Heart right ventricle (tissue), 16 donors: ENCODE results near the gene PJVK. TPM values are rescaled to one million over a fixed set of nuclear protein-coding genes. Genes with fewer than 3 reads are reported as not detected.

Experiments
- ATAC-seq, 8 donors: fragments of 200-7000 bp; cut with Tn5 transposase; one replicate each; pipeline ENCODE4 v1.9.1; 2020; ENCODE audit warnings: mild to moderate bottlenecking in 8 of 8, moderate library complexity in 8 of 8, moderate number of reproducible peaks in 1 of 8
- DNase-seq, 2 donors: peaks; one replicate each; pipeline ENCODE4 v3.0.0-alpha.2; 2020
- H3K27ac ChIP-seq, 10 donors: fragments of 200-600 bp; sonication (generic) in 2 of 10; one replicate each; pipeline versions ENCODE4 v1.5.0 to v1.8.0; 2020 to 2022; ENCODE audit warnings: mild to moderate bottlenecking in 3 of 10
- H3K27me3 ChIP-seq, 7 donors: fragments of 200-600 bp; one replicate each; pipeline ENCODE4 v1.8.0; 2021 to 2022; ENCODE audit warnings: mild to moderate bottlenecking in 2 of 7
- H3K36me3 ChIP-seq, 9 donors: fragments of 200-600 bp; sonication (generic) in 1 of 9; one replicate each; pipeline versions ENCODE4 v1.5.0 to v1.8.0; 2020 to 2022; ENCODE audit warnings: mild to moderate bottlenecking in 2 of 9
- H3K4me1 ChIP-seq, 9 donors: fragments of 200-600 bp; sonication (generic) in 1 of 9; one replicate each; pipeline versions ENCODE4 v1.5.0 to v1.8.0; 2020 to 2022; ENCODE audit warnings: mild to moderate bottlenecking in 4 of 9
- H3K4me3 ChIP-seq, 10 donors: fragments of 200-600 bp; sonication (generic) in 2 of 10; one replicate each; pipeline versions ENCODE4 v1.5.0 to v1.8.0; 2020 to 2022; ENCODE audit warnings: mild to moderate bottlenecking in 7 of 10, moderate library complexity in 2 of 10
- H3K9me3 ChIP-seq, 11 donors: fragments of 200-600 bp in 10 of 11; sonication (generic) in 2 of 11; one replicate each; pipeline versions ENCODE4 v1.5.0 to v1.8.0; 2013 to 2022; ENCODE audit warnings: mild to moderate bottlenecking in 2 of 11, control low read depth in 1 of 11, moderate library complexity in 1 of 11
- WGBS, 2 donors: extraction: QIAGEN DNeasy Blood & Tissue Kit; methylation state at CpG; one replicate each; pipeline ENCODE4 v1.1.7; 2013; ENCODE audit warnings: inconsistent platforms in 1 of 2; 5-methylcytosine and 5-hydroxymethylcytosine counted together
- intact Hi-C, 10 donors: fragments of 100-400 bp; cut with DNase I; formaldehyde crosslinking; loops; one replicate each; pipeline versions ENCODE4 v1.11.1 to v1.14.2; 2022
- polyA plus RNA-seq, 2 donors: library from polyadenylated mRNA; stranded (reverse); fragments of 200-250 nt; gene quantifications; one replicate each; pipeline ENCODE4 v1.2.3, GENCODE V29; 2013
- total RNA-seq, 10 donors: library from RNA; stranded (reverse); fragmentation: NEBNext Ultra II Directional in 3 of 10; extraction: Animal tissue kit (Norgen Biotek cat#: 25700) in 3 of 10; gene quantifications; one replicate each; pipeline versions ENCODE4 v1.2.1 to v1.2.4, GENCODE V29; 2021 to 2023
- TF ChIP-seq, protein P1 (sequence below), 9 donors: fragments of 200-600 bp; sonication (generic) in 2 of 9; IDR thresholded peaks; one replicate each; pipeline versions ENCODE4 v1.5.0 to v1.8.0; 2021 to 2022; ENCODE audit warnings: antibody characterized with exemption in 9 of 9, mild to moderate bottlenecking in 5 of 9, moderate library complexity in 1 of 9
- donor health status: Arrhythmogenic right ventricular cardiomyopathy.
- donor health status: ischemic (EF 13 %, LVEDD 7.1; RV severe dilation, severe dysfunction).
- donor health status: healthy with polysubstance abuse.
- donor health status: DM: no; HTN: yes; CAD: no.
- donor health status: DM: no; HTN: no; CAD: no.
- donor health status: ischemic (EF 25% LVEDD 6.9; RV normal size, moderate dysfunction).
- donor health status: ischemic (EF 25% LVEDD 5.7; RV mildly dilated, moderate dysfunction).
- donor health status: healthy.
- donor health status: DM: yes; HTN: yes; CAD: no.
- donor health status: Ischemic cardiomyopathy.
- donor health status: ischemic (EF 35%, LVEDD 5.7; RV mildly dilated, moderate dysfunction).
- donor health status: nonischemic (EF 11% LVEDD 7.7; RV severe dilation, severe dysfunction).
- donor health status: DM: yes; HTN: yes; CAD: no.
- donor health status: PGD.
- donor health status: ischemic (EF 29% LVEDD 5.4; RV normal size, mild dysfunction).
- donor health status: nonischemic (EF 23%, LVEDD 6.1; RV moderate dilation, normal function).

PJVK gene
- total and polyA plus RNA-seq, 12 donors: 0.54 to 6.6 (median 1.7) TPM

DNA sequence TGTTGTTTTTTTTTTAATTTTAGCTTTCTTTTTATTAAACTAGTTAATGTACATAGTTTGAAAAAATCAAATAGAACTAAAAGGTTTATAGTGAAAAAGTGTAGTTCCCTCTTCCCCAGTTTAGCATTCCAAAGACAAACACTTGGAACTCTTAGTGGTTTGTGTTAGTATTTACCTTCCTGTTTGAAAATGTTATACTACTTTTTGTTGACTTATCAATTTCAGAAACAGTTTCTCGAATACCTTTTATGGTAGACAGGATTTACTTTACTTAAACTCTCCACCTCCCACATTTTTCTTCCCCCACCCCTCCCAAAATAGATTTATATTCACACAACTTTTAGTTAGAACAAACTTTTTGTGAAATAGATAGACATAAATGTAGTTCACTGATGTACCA is 55.8 kb downstream of the PJVK start:
- H3K9me3 ChIP-seq: no peaks in the 10 kb centered on the region
- H3K4me3 ChIP-seq: no peak overlapping the region
- H3K27me3 ChIP-seq: no peaks in the 10 kb centered on the region
- H3K27ac ChIP-seq: no peak overlapping the region
- ATAC-seq (no peak), DNase-seq (no peak)
- intact Hi-C loops: no loop called here
- peaks cover 0 to 8% (median 0%) of the 10 kb centered on the region in 9 donors for H3K4me1 ChIP-seq
- 95 to 96% methylated on average over 1 of the region's 1 CpG for WGBS, 2 donors
- TF ChIP-seq, protein P1, sequence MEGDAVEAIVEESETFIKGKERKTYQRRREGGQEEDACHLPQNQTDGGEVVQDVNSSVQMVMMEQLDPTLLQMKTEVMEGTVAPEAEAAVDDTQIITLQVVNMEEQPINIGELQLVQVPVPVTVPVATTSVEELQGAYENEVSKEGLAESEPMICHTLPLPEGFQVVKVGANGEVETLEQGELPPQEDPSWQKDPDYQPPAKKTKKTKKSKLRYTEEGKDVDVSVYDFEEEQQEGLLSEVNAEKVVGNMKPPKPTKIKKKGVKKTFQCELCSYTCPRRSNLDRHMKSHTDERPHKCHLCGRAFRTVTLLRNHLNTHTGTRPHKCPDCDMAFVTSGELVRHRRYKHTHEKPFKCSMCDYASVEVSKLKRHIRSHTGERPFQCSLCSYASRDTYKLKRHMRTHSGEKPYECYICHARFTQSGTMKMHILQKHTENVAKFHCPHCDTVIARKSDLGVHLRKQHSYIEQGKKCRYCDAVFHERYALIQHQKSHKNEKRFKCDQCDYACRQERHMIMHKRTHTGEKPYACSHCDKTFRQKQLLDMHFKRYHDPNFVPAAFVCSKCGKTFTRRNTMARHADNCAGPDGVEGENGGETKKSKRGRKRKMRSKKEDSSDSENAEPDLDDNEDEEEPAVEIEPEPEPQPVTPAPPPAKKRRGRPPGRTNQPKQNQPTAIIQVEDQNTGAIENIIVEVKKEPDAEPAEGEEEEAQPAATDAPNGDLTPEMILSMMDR (IDR thresholded peaks at IDR 0.05): no peak
- peaks cover 0 to 90% (median 26%) of the 10 kb centered on the region in 9 donors for H3K36me3 ChIP-seq

DNA sequence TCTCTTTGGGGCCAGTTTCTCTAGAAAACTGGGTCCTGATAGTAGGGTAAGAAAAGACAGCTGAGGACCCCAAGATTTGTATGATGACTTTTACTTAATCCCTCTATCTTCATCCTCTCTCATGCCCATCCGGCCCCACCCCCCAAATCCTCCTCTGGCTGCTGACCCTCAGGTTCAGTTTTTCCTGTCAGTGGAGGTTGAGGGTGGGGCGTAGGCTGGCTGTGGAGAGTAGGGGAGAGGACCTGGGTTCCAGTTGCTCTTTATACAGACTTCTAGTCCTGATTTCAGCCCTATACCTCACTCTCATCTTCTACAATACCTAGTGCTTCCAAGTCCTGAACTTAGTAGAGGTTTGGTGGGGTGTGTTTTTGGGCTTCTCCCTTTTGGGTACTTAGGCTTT is 57.5 kb downstream of the PJVK start:
- no peak overlapping the region for H3K4me3 ChIP-seq
- no peak for DNase-seq
- H3K27me3 ChIP-seq: no peaks in the 10 kb centered on the region
- no peak for ATAC-seq
- H3K36me3 ChIP-seq: peaks cover 0 to 85% (median 13%) of the 10 kb centered on the region in 9 donors
- intact Hi-C loops: no loop called here
- H3K27ac ChIP-seq: no peak overlapping the region
- no peaks in the 10 kb centered on the region for H3K9me3 ChIP-seq
- WGBS, 2 donors: 94 to 98% methylated on average over 2 of the region's 2 CpGs
- H3K4me1 ChIP-seq: peaks cover 0 to 8% (median 0%) of the 10 kb centered on the region in 9 donors
- TF ChIP-seq, protein P1 (IDR thresholded peaks at IDR 0.05): no peak

DNA sequence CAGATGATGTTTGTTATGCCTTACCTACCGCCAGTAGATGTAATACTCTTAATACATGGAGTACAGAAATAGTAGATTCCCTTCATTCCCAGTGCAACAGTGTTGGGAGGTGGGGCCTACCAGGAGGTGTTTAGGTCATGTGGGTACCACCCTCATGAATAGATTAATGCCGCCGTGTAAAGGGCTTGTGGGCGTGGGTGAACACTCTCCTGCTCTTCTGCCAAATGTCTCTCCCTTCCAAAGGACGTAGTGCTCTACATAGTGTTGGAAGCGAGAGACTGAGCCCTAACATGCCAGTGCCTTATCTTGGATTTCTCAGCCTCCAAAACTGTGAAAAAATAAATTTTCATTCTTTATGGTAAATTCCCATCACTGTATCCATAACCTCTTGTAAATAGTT is 59.2 kb downstream of the PJVK start:
- ATAC-seq: peak in 3 of 8 donors; percentile 45 to 83 (median 54)
- TF ChIP-seq, protein P1 (IDR thresholded peaks at IDR 0.05): no peak
- 74 to 78% methylated on average over 6 of the region's 6 CpGs for WGBS, 2 donors
- intact Hi-C loops: no loop called here
- no peaks in the 10 kb centered on the region for H3K9me3 ChIP-seq
- H3K27ac ChIP-seq: no peak overlapping the region
- peaks cover 0 to 8% (median 0%) of the 10 kb centered on the region in 9 donors for H3K4me1 ChIP-seq
- H3K27me3 ChIP-seq: no peaks in the 10 kb centered on the region
- no peak overlapping the region for H3K4me3 ChIP-seq
- no peak for DNase-seq
- peaks cover 0 to 85% (median 6%) of the 10 kb centered on the region in 9 donors for H3K36me3 ChIP-seq

Other genes starting within 250 kb of the PJVK start
- 10 to 100 TPM; 39.8 to 55.3 (median 44.3) TPM for gene PRKRA, start 203 bp upstream of the PJVK start, total RNA-seq
- 10 to 100 TPM; 39.7 to 40.3 TPM for gene PRKRA, start 203 bp upstream of the PJVK start, polyA plus RNA-seq
- 10 to 100 TPM in 4 of 10 donors, 1 to 10 TPM in 6; 6.1 to 11.3 (median 9.2) TPM for gene FKBP7, start 27.2 kb downstream of the PJVK start, total RNA-seq
- gene FKBP7, start 27.2 kb downstream of the PJVK start, polyA plus RNA-seq: 10 to 100 TPM in 1 of 2 donors, 1 to 10 TPM in 1; 6.1 to 12.4 TPM
- gene PLEKHA3, start 29.1 kb downstream of the PJVK start, total RNA-seq: 10 to 100 TPM; 32.4 to 53.2 (median 41.4) TPM
- 1 to 10 TPM; 2.5 to 6.4 TPM for gene PLEKHA3, start 29.1 kb downstream of the PJVK start, polyA plus RNA-seq